GM12878 (cell line): Measurements from ENCODE around the gene CD7. TPM values are rescaled to one million over a fixed set of nuclear protein-coding genes. Genes with fewer than 3 reads are reported as not detected.

Source experiments
- ATAC-seq: fragments of 200-7000 bp; cut with Tn5 transposase; 3 replicates; pipeline ENCODE4 v1.9.1; 2020; ENCODE audit warnings: mild to moderate bottlenecking, moderate library complexity
- BruUV-seq: library from RNA; stranded (reverse); fragments of 400-500 nt; replicated peaks from 2 replicates; lab custom pipeline; 2021; lab: Mats Ljungman, UMichigan
- CTCF ChIA-PET: fragments of 300-600 bp; sonication (Branson Sonifier 250); formaldehyde crosslinking; extraction: SDS; loops from one replicate; lab custom pipeline; 2021; ENCODE audit warnings: inconsistent platforms; lab: Yijun Ruan, JAX
- POLR2A ChIA-PET: fragments of 350-600 bp; formaldehyde crosslinking; extraction: SDS; loops from one replicate; lab custom pipeline; 2021; ENCODE audit warnings: inconsistent platforms; lab: Charles Lee
- RAD21 ChIA-PET: fragments of 300-600 bp; sonication (Branson Sonifier 250); formaldehyde crosslinking; loops from one replicate; lab custom pipeline; 2023; ENCODE audit warnings: antibody characterized with exemption; ENCODE audit not compliant: unreplicated experiment; lab: Charles Lee
- SMC1A ChIA-PET: fragments of 300-600 bp; sonication (Branson Sonifier 250); formaldehyde crosslinking; loops from one replicate; lab custom pipeline; 2023; ENCODE audit not compliant: unreplicated experiment, uncharacterized antibody; lab: Charles Lee
- DNase-seq: peaks from one replicate; pipeline ENCODE4 v3.0.0-alpha.2; 2011; ENCODE audit warnings: low read depth, low spot score
- FAIRE-seq: peaks from 3 replicates; lab custom pipeline; 2011; peaks lifted over from hg19 to GRCh38; lab: Jason Lieb, UNC
- H2AFZ ChIP-seq: 2 replicates; pipeline ENCODE4 v1.6.0; 2011; ENCODE audit warnings: low read depth, low read length, control low read depth; ENCODE audit not compliant: control insufficient read depth
- H3K27ac ChIP-seq: 2 replicates; pipeline ENCODE4 v1.5.1; 2011; ENCODE audit warnings: control low read depth; ENCODE audit not compliant: control insufficient read depth, insufficient read depth
- H3K27me3 ChIP-seq, 2 experiments: replicated peaks in 1 of 2; 2 replicates each; pipeline versions ENCODE4 v1.6.0 to v1.6.1; 2011; ENCODE audit warnings: low read length in 1 of 2; ENCODE audit not compliant: control insufficient read depth in 2 of 2, insufficient read depth in 2 of 2
- H3K36me3 ChIP-seq, 2 experiments: 2 replicates each; pipeline ENCODE4 v1.5.1; 2011; ENCODE audit warnings: low read length in 1 of 2; ENCODE audit not compliant: control insufficient read depth in 2 of 2, insufficient read depth in 2 of 2
- H3K4me1 ChIP-seq: 2 replicates; pipeline ENCODE4 v1.6.1; 2011; ENCODE audit warnings: mild to moderate bottlenecking, low read length, moderate library complexity, mixed read lengths; ENCODE audit not compliant: control insufficient read depth, insufficient read depth
- H3K4me2 ChIP-seq: 2 replicates; pipeline ENCODE4 v1.6.0; 2011; ENCODE audit warnings: control low read depth; ENCODE audit not compliant: control insufficient read depth, insufficient read depth
- H3K4me3 ChIP-seq: fragments of 200-600 bp; sonication (generic); 2 replicates; pipeline ENCODE4 v1.5.1; 2016
- H3K79me2 ChIP-seq: 2 replicates; pipeline ENCODE4 v1.6.0; 2011; ENCODE audit warnings: low read length; ENCODE audit not compliant: control insufficient read depth, insufficient read depth
- H3K9ac ChIP-seq: 2 replicates; pipeline ENCODE4 v1.8.0; 2011; ENCODE audit warnings: low read length, control low read depth, mixed read lengths; ENCODE audit not compliant: control insufficient read depth, insufficient read depth
- H3K9me3 ChIP-seq: replicated peaks from 3 replicates; pipeline ENCODE4 v1.5.1; 2011; ENCODE audit warnings: mild to moderate bottlenecking, low read length; ENCODE audit not compliant: control insufficient read depth, insufficient read depth
- H4K20me1 ChIP-seq: 2 replicates; pipeline ENCODE4 v1.6.0; 2011; ENCODE audit not compliant: control insufficient read depth, insufficient read depth
- BRCA1 ChIP-seq: IDR thresholded peaks from 2 replicates; pipeline ENCODE4 v1.6.1; 2011; ENCODE audit warnings: low read depth, low read length, improper control_type of control experiment
- CBX5 ChIP-seq: sonication (generic); IDR thresholded peaks from 2 replicates; pipeline ENCODE4 v1.6.1; 2016; ENCODE audit warnings: low read depth, moderate library complexity, mild to moderate bottlenecking, inconsistent platforms
- CHD4 ChIP-seq: fragments of 200-600 bp; sonication (generic); IDR thresholded peaks from 2 replicates; pipeline ENCODE4 v1.6.1; 2016; ENCODE audit warnings: mild to moderate bottlenecking
- CUX1 ChIP-seq: IDR thresholded peaks from 2 replicates; pipeline ENCODE4 v1.6.1; 2012; ENCODE audit warnings: improper control_type of control experiment, low read depth, low read length; ENCODE audit not compliant: insufficient replicate concordance
- HDGF ChIP-seq: fragments of 450-650 bp; IDR thresholded peaks from 2 replicates; pipeline ENCODE4 v1.6.1; 2016; ENCODE audit warnings: antibody characterized with exemption
- JUNB ChIP-seq: IDR thresholded peaks from 2 replicates; pipeline ENCODE4 v1.6.1; 2016; ENCODE audit warnings: antibody characterized with exemption, mild to moderate bottlenecking
- MYB ChIP-seq: fragments of 150-350 bp; IDR thresholded peaks from 2 replicates; pipeline ENCODE4 v1.6.1; 2014; ENCODE audit warnings: mild to moderate bottlenecking, low read depth, low read length, borderline replicate concordance
- RAD21 ChIP-seq: IDR thresholded peaks from 2 replicates; pipeline ENCODE4 v1.6.1; 2011; ENCODE audit warnings: mild to moderate bottlenecking, low read depth, low read length, moderate library complexity; ENCODE audit not compliant: insufficient read depth
- SIN3A ChIP-seq: IDR thresholded peaks from 2 replicates; pipeline ENCODE4 v1.6.1; 2012; ENCODE audit warnings: low read depth, low read length, improper control_type of control experiment
- TARDBP ChIP-seq: IDR thresholded peaks from 2 replicates; pipeline ENCODE4 v1.6.1; 2016; ENCODE audit warnings: borderline replicate concordance
- TCF7 ChIP-seq: IDR thresholded peaks from 2 replicates; pipeline ENCODE4 v1.6.1; 2014; ENCODE audit warnings: antibody characterized with exemption, borderline replicate concordance
- ZBTB11 ChIP-seq: fragments of 450-650 bp; formaldehyde crosslinking; IDR thresholded peaks from 2 replicates; pipeline ENCODE4 v1.5.0; 2022; ENCODE audit warnings: mild to moderate bottlenecking, missing genetic modification characterization
- ZNF207 ChIP-seq: fragments of 450-650 bp; IDR thresholded peaks from 2 replicates; pipeline ENCODE4 v1.6.1; 2014; ENCODE audit warnings: antibody characterized with exemption, mild to moderate bottlenecking, borderline replicate concordance
- ZNF24 ChIP-seq: fragments of 450-650 bp; IDR thresholded peaks from 2 replicates; pipeline ENCODE4 v1.6.1; 2017; ENCODE audit warnings: antibody characterized with exemption, mild to moderate bottlenecking
- ZZZ3 ChIP-seq: IDR thresholded peaks from 2 replicates; pipeline ENCODE4 v1.6.1; 2011; ENCODE audit warnings: low read depth; ENCODE audit not compliant: control insufficient read depth, insufficient read length
- WGBS: methylation state at CpG from one replicate; pipeline ENCODE4 v1.1.6; 2016; ENCODE audit warnings: low lambda C conversion rate; ENCODE audit not compliant: insufficient replicate concordance, insufficient coverage; ENCODE audit errors: missing lambda C conversion rate; 5-methylcytosine and 5-hydroxymethylcytosine counted together
- in situ Hi-C: fragments of 300-500 bp; cut with MboI; formaldehyde crosslinking; loops from 9 replicates; pipeline ENCODE4 v1.14.3; 2018; ENCODE audit warnings: mixed read lengths
- intact Hi-C: fragments of 100-400 bp; cut with micrococcal nuclease; formaldehyde crosslinking; loops from one replicate; pipeline ENCODE4 v1.14.2; 2022; ENCODE audit not compliant: unreplicated experiment
- polyA plus RNA-seq, 11 experiments: library from polyadenylated mRNA; depleted of rRNA in 4 of 11; unstranded in 6 of 11; stranded (reverse) in 5 of 11; fragments of >200 nt; fragmentation: Nextera tagmentation in 4 of 11; fragmentation: Illumina TruSeq in 1 of 11; extraction: Ambion mirVana in 4 of 11; extraction: Trizol in 1 of 11; gene quantifications; 1 replicate in 1 of 11; 2 replicates in 10 of 11; pipeline versions ENCODE4 v1.2.1 to v1.2.3, GENCODE V29; 2011 to 2016; ENCODE audit warnings: inconsistent platforms in 2 of 11, missing spikeins in 2 of 11, low read depth in 1 of 11
- total RNA-seq, 4 experiments: library from RNA; depleted of rRNA in 3 of 4; stranded (reverse); fragments of >200 nt in 3 of 4; fragmentation: Illumina TruSeq in 1 of 4; extraction: Trizol in 1 of 4; gene quantifications; 2 replicates each; pipeline versions ENCODE4 v1.2.1 to v1.2.3, GENCODE V29; 2013 to 2021

CD7 gene
- total and polyA plus RNA-seq, 10 of the 15 experiments (the other 5 are each of a cell fraction or from before 2014, with no cell fraction given): 0.33 TPM; not detected in 9

GRCh38 chr17:82292251-82293154 is 24.9 kb downstream of the CD7 start:
- Histone ChIP-seq H3K4me1 (peaks cover 12% of the 10 kb centered on the region), H3K36me3 (no peaks in the 10 kb centered on the region), H2AFZ (peak overlapping the region; percentile 85), H3K27me3 (no peaks in the 10 kb centered on the region), H4K20me1 (no peaks in the 10 kb centered on the region), H3K9me3 (no peaks in the 10 kb centered on the region), H3K27ac (peak overlapping the region; percentile 84), H3K9ac (peak overlapping the region; percentile 96), H3K79me2 (peaks cover 4% of the 10 kb centered on the region), H3K4me2 (peak overlapping the region; percentile 36), H3K4me3 (peak overlapping the region; percentile 64)
- ChIA-PET CTCF (interaction anchor here (0.6 to 1.8 kb wide), 7 partner anchors 9 to 86 kb away, joined by 3 to 14 read pairs (median 4); no protein-coding TSS in a partner anchor), POLR2A (interaction anchor here (0.5 to 2.2 kb wide), 17 partner anchors 9 to 375 kb away, joined by 3 to 28 read pairs (median 3); partner anchors contain the start of genes CSNK1D and SLC16A3), SMC1A (interaction anchor here (0.6 to 1.0 kb wide), 3 partner anchors 29 to 93 kb away, joined by 3 read pairs; no protein-coding TSS in a partner anchor), RAD21 (interaction anchor here (0.6 to 1.5 kb wide), 6 partner anchors 9 to 84 kb away, joined by 3 to 16 read pairs (median 4); partner anchors contain the start of gene CSNK1D)
- peak; percentile 99 for FAIRE-seq
- TSS peak; percentile 92 for BruUV-seq
- ATAC-seq: peak; percentile 97
- in situ Hi-C loops (no loop called here), intact Hi-C loops (no loop called here)
- WGBS: 4% methylated on average over 75 of the region's 86 CpGs
- DNase-seq: peak; percentile 95
- TF ChIP-seq TCF7 (no peak), MYB (no peak), CBX5 (no peak), CHD4 (no peak), HDGF (0 out of 2 replicates have a peak, but pooled peaks have one; percentile 54), SIN3A (no peak; the same call in 1 of the 2 replicates), ZBTB11 (CRISPR knock-in tag) (no peak), ZNF24 (no peak), ZNF207 (no peak; the same call in 1 of the 2 replicates), TARDBP (no peak), BRCA1 (no peak), JUNB (no peak), CUX1 (no peak), RAD21 (no peak), ZZZ3 (no peak)
